ENCODE results near the gene RRAGD. TPM values are rescaled to one million over a fixed set of nuclear protein-coding genes. Genes with fewer than 3 reads are reported as not detected.

RRAGD gene
- total and polyA plus RNA-seq, 7 donors = 34.8 to 163 (median 123) TPM

DNA sequence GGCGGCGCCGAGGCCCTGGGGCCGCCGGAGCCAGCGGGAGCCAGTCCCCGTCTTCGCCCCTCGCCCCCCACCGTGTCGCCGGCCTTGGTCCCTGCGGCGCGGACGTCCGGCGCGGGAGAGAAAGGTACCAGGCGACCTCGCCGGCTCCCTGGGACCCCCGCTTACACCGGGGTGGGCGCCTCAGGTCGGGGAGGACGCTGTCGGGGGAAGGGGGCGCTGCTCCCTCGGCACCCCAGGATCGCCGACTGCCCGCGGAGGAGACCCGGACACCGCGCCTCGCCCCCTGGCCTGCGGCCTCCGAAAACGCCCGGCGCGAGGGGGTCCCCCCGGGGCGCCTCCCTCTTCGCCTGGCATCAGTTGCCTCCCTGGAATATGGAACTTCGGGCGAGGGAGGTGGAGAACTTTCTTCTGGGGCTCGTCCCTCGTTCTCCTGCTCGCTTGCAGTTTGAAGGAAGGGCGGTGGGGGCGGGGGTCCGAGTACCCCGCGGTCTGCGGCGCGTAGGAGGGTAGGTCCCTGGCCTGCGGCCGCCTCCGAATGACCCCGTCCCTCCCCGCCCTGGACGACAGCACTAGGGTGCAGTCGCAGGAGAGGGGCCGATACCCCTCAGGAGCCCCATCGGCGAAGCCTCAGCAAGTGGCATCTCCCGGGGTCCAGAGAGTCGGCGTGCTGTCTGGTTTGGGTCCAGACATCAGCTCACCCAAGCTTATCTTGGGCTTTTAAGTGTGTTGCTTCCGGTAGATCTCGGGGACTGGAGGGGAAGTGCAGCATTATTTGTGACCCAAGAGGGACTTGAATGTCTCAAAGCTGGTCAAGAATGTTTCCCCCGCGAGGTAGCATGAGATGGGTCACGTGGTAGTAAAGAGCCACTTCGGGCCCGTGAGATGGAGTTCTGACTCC lies 21.4 kb upstream of the RRAGD start:
- Histone ChIP-seq H3K4me1 (no peaks in the 10 kb centered on the region), H3K9me3 (no peaks in the 10 kb centered on the region), H3K27ac (no peak overlapping the region), H3K4me3 (peak overlapping the region; percentile 88), H3K36me3 (ENCODE audit: insufficient read depth in 1 of 2, low read depth in 1 of 2) (no peaks in the 10 kb centered on the region), H3K27me3 (ENCODE audit: insufficient read depth in 3 of 3, low read length in 2 of 3) (peaks cover 0 to 3% (median 0%) of the 10 kb centered on the region in 3 donors)
- ATAC-seq = peak; percentile 12 to 61 (median 26)
- peak; percentile 19 to 52 for DNase-seq
- TF ChIP-seq, protein P1, sequence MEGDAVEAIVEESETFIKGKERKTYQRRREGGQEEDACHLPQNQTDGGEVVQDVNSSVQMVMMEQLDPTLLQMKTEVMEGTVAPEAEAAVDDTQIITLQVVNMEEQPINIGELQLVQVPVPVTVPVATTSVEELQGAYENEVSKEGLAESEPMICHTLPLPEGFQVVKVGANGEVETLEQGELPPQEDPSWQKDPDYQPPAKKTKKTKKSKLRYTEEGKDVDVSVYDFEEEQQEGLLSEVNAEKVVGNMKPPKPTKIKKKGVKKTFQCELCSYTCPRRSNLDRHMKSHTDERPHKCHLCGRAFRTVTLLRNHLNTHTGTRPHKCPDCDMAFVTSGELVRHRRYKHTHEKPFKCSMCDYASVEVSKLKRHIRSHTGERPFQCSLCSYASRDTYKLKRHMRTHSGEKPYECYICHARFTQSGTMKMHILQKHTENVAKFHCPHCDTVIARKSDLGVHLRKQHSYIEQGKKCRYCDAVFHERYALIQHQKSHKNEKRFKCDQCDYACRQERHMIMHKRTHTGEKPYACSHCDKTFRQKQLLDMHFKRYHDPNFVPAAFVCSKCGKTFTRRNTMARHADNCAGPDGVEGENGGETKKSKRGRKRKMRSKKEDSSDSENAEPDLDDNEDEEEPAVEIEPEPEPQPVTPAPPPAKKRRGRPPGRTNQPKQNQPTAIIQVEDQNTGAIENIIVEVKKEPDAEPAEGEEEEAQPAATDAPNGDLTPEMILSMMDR (IDR thresholded peaks at IDR 0.05) = no peak
- intact Hi-C loops (cut with DNase I) = loop anchor here (1.0 to 5.0 kb wide), 3 partner anchors 177 to 244 kb away; no protein-coding TSS in a partner anchor
- 2 to 6% (median 2%) methylated on average over 48 to 80 of the region's 80 CpGs for WGBS, 3 donors

DNA sequence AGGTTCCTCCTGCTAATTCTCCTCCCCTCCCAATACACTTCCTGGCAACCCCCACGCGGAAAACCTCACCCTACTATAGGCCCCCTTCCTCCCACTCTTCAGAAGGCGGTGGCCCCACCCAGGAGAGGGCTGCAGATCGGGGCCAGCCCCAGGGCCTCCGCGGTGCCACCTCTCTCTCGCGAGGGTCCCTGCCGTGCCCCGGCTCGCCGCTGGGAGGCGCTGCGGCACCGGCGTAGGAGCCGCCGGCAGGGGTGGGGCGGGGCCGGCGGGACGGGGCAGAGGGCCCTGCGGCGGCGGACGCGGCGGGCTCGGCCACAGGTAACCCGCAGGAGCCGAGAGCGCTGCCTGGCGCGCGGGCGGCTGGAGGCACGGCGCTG lies 20.8 kb upstream of the RRAGD start, which contains the start of gene ANKRD6:
Gene ANKRD6 (plus strand): TSS at position 278 of the 377 bp plus-strand sequence. CDS start 133,825 bp downstream, outside the sequence.
- ATAC-seq (peak; percentile 96 to 99 (median 98)), DNase-seq (peak; percentile 80 to 88)
- TF ChIP-seq, protein P1 (IDR thresholded peaks at IDR 0.05) = peak; percentile 97
- Histone ChIP-seq H3K4me1 (no peaks in the 10 kb centered on the region), H3K9me3 (no peaks in the 10 kb centered on the region), H3K36me3 (ENCODE audit: insufficient read depth in 1 of 2, low read depth in 1 of 2) (no peaks in the 10 kb centered on the region), H3K27me3 (ENCODE audit: insufficient read depth in 3 of 3, low read length in 2 of 3) (peaks cover 0 to 3% (median 0%) of the 10 kb centered on the region in 3 donors), H3K4me3 (peak within 1 kb of the TSS; percentile 88), H3K27ac (no peak within 1 kb of the TSS)
- WGBS, 3 donors = 0 to 1% (median 0%) methylated on average over 21 to 38 of the region's 38 CpGs
- intact Hi-C loops (cut with DNase I) = loop anchor here (1.0 to 5.0 kb wide), 3 partner anchors 177 to 244 kb away; no protein-coding TSS in a partner anchor

DNA sequence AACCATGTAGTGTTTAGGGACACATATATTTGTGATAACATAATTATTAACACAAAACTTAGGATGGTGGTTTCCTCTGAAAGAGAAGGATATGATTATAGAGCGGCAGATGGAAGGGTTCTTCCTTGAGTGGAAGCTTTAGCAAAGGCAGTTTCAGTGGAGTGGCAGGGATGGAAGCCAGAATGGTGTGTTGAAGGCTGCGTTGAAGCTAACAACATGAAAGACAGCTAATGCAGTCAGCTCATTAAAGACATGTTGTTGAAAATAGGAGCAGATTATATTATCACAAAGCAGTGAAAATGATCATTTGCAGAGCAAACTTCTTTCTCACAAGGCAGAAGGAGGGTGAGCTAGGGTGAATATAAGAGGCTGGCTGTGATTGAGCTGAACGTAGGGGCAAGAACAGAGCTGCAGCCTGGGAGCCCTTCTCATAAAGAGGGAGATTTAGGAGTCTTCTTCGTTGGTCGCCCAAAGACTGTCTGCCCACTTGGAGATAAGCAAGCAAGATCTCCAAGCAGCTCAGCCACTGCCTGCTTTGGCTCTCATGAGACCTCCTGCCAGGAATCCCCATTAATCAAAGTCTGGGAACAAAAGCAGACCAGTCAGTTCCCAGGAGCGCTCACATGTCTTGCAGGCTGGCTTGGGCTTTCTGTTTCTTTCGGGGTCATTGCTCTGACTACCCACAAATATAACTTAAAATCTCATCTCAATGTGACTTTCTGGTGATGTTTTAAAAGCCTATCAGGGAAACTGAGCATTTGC lies 18.3 kb upstream of the RRAGD start:
- intact Hi-C loops (cut with DNase I) = loop anchor here in 1 of 2 donors (5.0 kb wide), 1 partner anchor 247 kb away; no protein-coding TSS in a partner anchor
- TF ChIP-seq, protein P1 (IDR thresholded peaks at IDR 0.05) = no peak
- 32 to 39% (median 36%) methylated on average over 7 of the region's 7 CpGs for WGBS, 3 donors
- H3K27ac ChIP-seq = no peak overlapping the region
- DNase-seq = no peak
- ATAC-seq = peak in 2 of 4 donors; percentile 40 to 41
- peaks cover 0 to 3% (median 0%) of the 10 kb centered on the region in 3 donors for H3K27me3 ChIP-seq (ENCODE audit: insufficient read depth in 3 of 3, low read length in 2 of 3)
- H3K4me3 ChIP-seq = no peak overlapping the region
- no peaks in the 10 kb centered on the region for H3K36me3 ChIP-seq (ENCODE audit: insufficient read depth in 1 of 2, low read depth in 1 of 2)
- no peaks in the 10 kb centered on the region for H3K9me3 ChIP-seq
- no peaks in the 10 kb centered on the region for H3K4me1 ChIP-seq

DNA sequence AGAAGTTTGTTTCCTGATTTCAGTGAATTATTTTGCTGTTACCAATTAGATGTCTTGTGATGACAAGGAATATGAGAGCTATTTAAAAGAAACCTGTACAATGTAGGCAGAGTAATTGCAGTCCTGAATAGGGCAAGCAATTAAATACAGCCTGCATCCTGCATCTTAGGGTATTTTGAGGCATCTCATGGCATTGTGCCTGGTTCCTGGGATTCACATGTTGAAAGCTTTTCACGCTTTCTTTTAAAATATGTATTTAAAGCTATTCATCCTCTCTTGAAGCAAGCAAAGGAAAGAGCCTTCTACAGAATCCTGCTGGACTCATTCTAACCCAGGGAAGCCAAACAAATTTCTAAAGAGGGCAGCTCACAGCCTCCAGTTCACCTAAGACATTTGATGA lies 4.7 kb upstream of the RRAGD start:
- H3K4me1 ChIP-seq = peaks cover 11% of the 10 kb centered on the region
- no peak overlapping the region for H3K27ac ChIP-seq
- no peak overlapping the region for H3K4me3 ChIP-seq
- H3K36me3 ChIP-seq (ENCODE audit: insufficient read depth in 1 of 2, low read depth in 1 of 2) = no peaks in the 10 kb centered on the region
- no peak for ATAC-seq
- WGBS, 3 donors = 84 to 97% (median 92%) methylated on average over 1 of the region's 1 CpG
- DNase-seq = no peak
- TF ChIP-seq, protein P1 (IDR thresholded peaks at IDR 0.05) = no peak
- no peaks in the 10 kb centered on the region for H3K9me3 ChIP-seq
- intact Hi-C loops (cut with DNase I) = no loop called here
- no peaks in the 10 kb centered on the region for H3K27me3 ChIP-seq (ENCODE audit: insufficient read depth in 3 of 3, low read length in 2 of 3)
